Stomach smooth muscle (tissue), 2 donors: ENCODE data around the gene SSU72.

Experiments used
- H3K27ac ChIP-seq: one replicate; pipeline ENCODE4 v1.7.0; 2013; ENCODE audit warnings: mild to moderate bottlenecking, low read length, inconsistent platforms
- H3K27me3 ChIP-seq, 2 donors: one replicate each; pipeline ENCODE4 v1.7.0; 2013; ENCODE audit warnings: low read length in 2 of 2; ENCODE audit not compliant: insufficient read depth in 2 of 2, control insufficient read depth in 1 of 2
- H3K36me3 ChIP-seq, 2 donors: one replicate each; pipeline ENCODE4 v1.7.0; 2013; ENCODE audit warnings: low read length in 2 of 2; ENCODE audit not compliant: control insufficient read depth in 2 of 2, insufficient read depth in 2 of 2
- H3K4me1 ChIP-seq: one replicate; pipeline ENCODE4 v1.7.0; 2013; ENCODE audit warnings: low read length; ENCODE audit not compliant: control insufficient read depth, insufficient read depth
- H3K4me3 ChIP-seq, 2 donors: one replicate each; pipeline ENCODE4 v1.7.0; 2013; ENCODE audit warnings: low read length in 2 of 2
- H3K9ac ChIP-seq, 2 donors: one replicate each; pipeline ENCODE4 v1.7.0; 2013; ENCODE audit warnings: low read length in 2 of 2, mild to moderate bottlenecking in 1 of 2
- H3K9me3 ChIP-seq, 2 donors: one replicate each; pipeline ENCODE4 v1.7.0; 2013; ENCODE audit warnings: low read length in 2 of 2; ENCODE audit not compliant: control insufficient read depth in 2 of 2
- donor health status: healthy.
- donor health status: Pancreatic carcinoma.

SSU72 gene

DNA sequence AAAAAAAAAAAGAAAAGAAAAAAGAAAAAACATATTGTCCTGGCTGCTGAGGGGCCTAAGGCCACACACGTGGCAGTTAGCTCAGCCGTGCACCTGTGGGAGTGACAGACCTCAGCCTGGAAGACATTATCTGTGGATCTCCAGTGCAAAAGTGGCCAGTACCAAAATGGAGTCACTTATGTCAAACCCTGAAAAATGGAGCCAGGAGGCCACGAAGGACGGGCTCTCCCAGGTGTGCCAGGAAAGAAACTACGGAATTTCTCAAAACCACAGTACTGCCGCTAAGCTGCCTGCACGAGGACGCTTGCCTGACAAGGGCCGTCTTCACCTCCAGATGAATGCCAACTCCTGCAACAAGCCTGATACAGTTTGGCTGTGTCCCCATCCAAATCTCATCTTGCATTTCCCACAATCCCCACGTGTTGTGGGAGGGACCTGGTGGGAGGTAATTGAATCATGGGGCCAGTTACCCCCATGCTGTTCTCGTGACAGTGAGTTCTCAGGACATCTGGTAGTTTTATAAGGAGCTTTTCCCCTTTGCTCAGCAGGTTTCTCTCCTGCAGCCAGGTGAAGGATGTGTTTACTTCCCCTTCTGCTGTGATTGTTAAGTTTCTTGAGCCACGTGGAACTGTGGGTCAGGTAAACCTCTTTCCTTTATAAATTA, 35.3 kb upstream of the SSU72 start:
- Histone ChIP-seq H3K27me3 (peaks cover 0 to under 1% of the 10 kb centered on the region in 2 donors), H3K36me3 (no peaks in the 10 kb centered on the region), H3K27ac (no peak overlapping the region), H3K9ac (no peak overlapping the region), H3K4me1 (peaks cover 15% of the 10 kb centered on the region), H3K4me3 (no peak overlapping the region), H3K9me3 (no peaks in the 10 kb centered on the region)

DNA sequence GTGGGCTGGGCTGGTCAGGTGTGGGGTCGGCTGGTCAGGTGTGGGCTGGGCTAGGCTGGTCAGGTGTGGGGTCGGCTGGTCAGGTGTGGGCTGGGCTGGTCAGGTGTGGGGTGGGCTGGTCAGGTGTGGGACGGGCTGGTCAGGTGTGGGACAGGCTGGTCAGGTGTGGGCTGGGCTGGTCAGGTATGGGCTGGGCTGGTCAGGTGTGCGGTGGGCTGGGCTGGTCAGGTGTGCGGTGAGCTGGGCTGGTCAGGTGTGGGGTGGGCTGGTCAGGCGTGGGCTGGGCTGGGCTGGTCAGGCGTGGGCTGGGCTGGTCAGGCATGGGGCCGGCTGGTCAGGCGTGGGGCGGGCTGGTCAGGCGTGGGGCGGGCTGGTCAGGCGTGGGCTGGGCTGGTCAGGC, 31.6 kb upstream of the SSU72 start:
- Histone ChIP-seq H3K4me3 (no peak overlapping the region), H3K9me3 (no peaks in the 10 kb centered on the region), H3K9ac (no peak overlapping the region), H3K27ac (no peak overlapping the region), H3K4me1 (no peaks in the 10 kb centered on the region), H3K27me3 (peaks cover 16 to 18% of the 10 kb centered on the region in 2 donors), H3K36me3 (no peaks in the 10 kb centered on the region)

DNA sequence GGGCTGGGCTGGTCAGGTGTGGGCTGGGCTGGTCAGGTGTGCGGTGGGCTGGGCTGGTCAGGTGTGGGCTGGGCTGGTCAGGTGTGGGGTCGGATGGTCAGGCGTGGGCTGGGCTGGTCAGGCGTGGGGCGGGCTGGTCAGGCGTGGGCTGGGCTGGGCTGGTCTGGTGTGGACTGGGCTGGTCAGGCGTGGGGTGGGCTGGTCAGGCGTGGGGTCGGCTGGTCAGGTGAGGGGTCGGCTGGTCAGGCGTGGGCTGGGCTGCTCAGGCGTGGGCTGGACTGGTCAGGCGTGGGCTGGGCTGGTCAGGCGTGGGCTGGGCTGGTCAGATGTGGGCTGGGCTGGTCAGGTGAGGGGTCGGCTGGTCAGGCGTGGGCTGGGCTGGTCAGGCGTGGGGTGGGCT, 31.1 kb upstream of the SSU72 start:
- H3K4me3 ChIP-seq: no peak overlapping the region
- peaks cover 21 to 22% of the 10 kb centered on the region in 2 donors for H3K27me3 ChIP-seq
- H3K9me3 ChIP-seq: no peaks in the 10 kb centered on the region
- H3K36me3 ChIP-seq: no peaks in the 10 kb centered on the region
- no peak overlapping the region for H3K9ac ChIP-seq
- H3K27ac ChIP-seq: no peak overlapping the region
- peaks cover 3% of the 10 kb centered on the region for H3K4me1 ChIP-seq

DNA sequence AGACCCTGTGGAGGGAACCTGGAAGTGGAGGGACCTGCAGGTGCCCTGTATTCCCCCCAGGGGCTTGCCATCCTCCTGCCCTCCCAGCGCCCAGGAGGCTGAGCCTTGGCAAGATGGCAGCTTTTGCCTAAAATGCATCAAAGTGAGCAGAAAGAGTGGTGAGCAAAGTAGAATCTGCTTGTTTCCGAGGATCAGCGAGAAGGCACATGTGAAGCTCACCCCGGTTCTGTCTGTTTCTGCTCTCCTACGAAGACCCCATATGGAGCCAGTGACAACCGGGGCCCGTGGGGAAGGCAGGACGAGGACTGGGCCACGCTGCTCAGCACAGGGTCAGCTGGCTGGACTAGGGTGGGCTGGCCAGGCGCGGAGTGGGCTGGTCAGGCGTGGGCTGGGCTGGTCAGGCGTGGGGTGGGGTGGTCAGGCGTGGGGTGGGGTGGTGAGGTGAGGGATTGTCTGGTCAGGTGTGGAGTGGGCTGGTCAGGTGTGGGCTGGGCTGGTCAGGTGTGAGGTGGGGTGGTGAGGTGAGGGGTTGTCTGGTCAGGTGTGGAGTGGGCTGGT, 30.4 kb upstream of the SSU72 start:
- peaks cover 26 to 27% of the 10 kb centered on the region in 2 donors for H3K27me3 ChIP-seq
- H3K36me3 ChIP-seq: no peaks in the 10 kb centered on the region
- H3K4me1 ChIP-seq: peaks cover 9% of the 10 kb centered on the region
- H3K4me3 ChIP-seq: no peak overlapping the region
- no peaks in the 10 kb centered on the region for H3K9me3 ChIP-seq
- H3K9ac ChIP-seq: no peak overlapping the region
- no peak overlapping the region for H3K27ac ChIP-seq

DNA sequence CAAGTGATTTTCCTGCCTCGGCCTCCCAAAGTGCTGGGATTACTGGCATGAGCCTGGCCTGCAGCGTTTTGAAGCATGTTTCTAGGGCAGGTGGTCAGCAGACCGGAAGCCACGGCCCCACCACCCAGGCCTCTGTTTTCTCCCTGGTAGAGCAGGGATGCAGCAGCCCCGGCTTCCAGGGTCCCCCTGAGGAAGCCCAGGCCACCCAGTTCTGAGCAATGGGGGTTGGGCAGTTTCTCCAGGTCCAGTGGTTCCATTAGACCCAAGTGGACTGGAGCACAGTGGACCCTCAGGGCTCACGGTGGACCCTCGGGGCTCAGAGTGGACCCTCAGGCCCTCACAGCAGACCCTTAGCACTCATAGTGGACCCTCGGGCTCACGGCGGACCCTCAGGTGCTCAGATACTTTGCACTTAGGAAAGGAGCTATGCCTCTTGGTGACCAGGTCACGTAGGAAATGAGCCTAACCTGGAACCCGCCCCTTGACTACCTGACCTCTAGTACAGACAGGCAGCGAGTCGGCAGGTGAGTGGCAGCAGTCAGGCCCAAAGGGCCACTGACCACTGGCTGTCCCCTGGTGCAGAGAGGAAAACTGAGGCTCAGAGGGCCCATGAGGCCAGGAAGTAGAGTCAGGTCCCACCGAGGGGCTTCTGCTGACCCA, 29.8 kb upstream of the SSU72 start:
- Histone ChIP-seq H3K9ac (no peak overlapping the region), H3K4me1 (peaks cover 9% of the 10 kb centered on the region), H3K27ac (no peak overlapping the region), H3K9me3 (no peaks in the 10 kb centered on the region), H3K36me3 (no peaks in the 10 kb centered on the region), H3K27me3 (peaks cover 26 to 27% of the 10 kb centered on the region in 2 donors), H3K4me3 (no peak overlapping the region)

DNA sequence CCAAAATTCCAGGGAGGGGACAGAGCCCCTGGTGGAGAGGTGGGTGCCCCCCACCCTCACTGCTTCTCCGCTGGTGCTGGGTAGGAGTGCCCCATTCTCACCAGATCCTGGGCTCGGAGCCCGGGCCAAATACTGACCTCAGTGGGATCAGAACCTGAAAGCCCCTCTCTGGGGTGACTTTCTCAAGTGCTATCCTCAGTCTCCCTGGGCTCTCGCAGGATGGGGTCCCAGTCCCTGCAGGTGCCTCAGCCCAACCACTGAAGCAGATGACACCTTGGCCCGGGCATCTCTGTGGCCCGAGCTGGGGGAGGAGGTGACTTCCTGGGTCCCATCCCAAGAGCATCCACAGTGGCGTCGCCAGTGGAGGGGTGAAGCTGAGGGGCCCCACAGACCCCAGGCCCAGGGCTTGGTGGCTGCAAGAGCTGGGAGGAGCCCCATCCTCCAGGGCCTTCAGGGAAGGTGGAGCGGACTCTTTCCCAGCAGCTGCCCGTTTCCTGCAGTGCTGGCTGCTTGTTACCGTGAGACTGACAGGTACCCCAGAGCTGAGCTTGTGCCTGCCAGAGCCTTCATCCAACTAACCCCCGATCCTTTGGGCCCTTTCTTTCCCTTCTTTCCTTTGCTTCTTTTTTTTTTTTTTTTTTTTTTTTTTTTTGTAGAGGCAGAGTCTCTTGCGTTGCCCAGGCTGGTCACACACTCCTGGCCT, 29.2 kb upstream of the SSU72 start:
- no peaks in the 10 kb centered on the region for H3K36me3 ChIP-seq
- H3K4me3 ChIP-seq: no peak overlapping the region
- peaks cover 30 to 33% of the 10 kb centered on the region in 2 donors for H3K27me3 ChIP-seq
- H3K9ac ChIP-seq: no peak overlapping the region
- H3K4me1 ChIP-seq: peaks cover 16% of the 10 kb centered on the region
- H3K9me3 ChIP-seq: no peaks in the 10 kb centered on the region
- H3K27ac ChIP-seq: no peak overlapping the region

DNA sequence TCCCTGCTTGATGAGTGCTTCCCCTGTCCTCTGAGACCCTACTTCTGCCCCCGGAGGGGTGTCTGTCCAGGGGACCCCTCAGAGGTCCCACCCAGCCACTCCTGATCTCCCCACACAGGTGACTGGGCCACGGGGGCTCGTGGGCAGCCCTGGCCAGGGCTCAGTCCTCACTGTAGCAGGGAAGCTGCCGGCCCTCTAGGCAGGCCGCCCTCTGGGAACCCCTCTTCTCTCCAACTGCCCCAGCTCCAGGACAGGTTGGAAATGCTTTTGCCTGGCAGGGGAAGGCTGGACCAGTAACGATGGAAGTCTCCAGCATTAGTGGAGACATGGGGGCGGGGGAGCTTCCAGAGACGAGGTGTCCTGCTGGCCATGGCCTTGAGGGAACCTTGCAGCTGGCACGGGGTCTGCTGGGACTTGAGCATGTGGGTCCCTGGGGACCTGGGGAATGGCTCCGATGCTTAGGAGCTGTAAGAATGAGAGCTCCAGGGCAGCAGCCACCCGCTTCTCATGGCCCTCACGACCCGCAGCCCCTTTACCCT, 28.4 kb upstream of the SSU72 start:
- Histone ChIP-seq H3K4me1 (peaks cover 17% of the 10 kb centered on the region), H3K36me3 (no peaks in the 10 kb centered on the region), H3K9me3 (no peaks in the 10 kb centered on the region), H3K27ac (no peak overlapping the region), H3K9ac (no peak overlapping the region), H3K4me3 (no peak overlapping the region), H3K27me3 (peaks cover 37 to 41% of the 10 kb centered on the region in 2 donors)

DNA sequence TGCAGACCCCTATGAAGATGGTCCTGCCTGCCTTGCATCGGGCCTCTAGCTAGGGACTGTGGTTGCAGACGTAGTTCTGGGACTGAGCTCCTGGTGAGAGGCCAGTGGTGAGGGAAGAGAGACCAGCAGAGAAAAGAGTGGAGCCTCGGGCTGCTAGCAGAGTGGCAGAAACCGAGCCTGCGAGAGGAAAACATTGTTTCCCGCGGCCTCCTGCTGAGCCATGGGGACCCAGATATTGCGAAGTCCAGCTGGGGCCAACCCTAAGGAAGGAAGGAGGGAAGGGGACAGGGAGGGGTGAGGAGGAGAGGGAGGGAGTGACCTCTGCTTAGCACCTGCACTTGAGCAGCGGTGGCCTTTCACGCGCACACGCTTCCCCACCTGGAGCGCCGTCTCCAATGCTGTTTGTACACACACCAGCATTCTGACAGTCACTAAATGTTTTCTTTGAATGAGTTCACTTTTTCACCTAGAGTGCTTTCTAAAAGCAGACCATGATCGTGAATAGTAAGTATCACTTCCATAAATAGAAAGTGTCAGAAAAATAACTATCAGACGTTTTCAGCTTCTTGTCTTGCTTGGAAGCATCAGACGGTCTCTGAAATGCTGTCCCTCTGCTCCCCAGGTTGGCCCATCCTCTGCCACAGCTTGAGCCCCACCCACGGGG, 27.8 kb upstream of the SSU72 start:
- Histone ChIP-seq H3K27ac (no peak overlapping the region), H3K4me1 (peaks cover 20% of the 10 kb centered on the region), H3K9ac (no peak overlapping the region), H3K9me3 (no peaks in the 10 kb centered on the region), H3K4me3 (no peak overlapping the region), H3K36me3 (no peaks in the 10 kb centered on the region), H3K27me3 (peaks cover 43 to 47% of the 10 kb centered on the region in 2 donors)

DNA sequence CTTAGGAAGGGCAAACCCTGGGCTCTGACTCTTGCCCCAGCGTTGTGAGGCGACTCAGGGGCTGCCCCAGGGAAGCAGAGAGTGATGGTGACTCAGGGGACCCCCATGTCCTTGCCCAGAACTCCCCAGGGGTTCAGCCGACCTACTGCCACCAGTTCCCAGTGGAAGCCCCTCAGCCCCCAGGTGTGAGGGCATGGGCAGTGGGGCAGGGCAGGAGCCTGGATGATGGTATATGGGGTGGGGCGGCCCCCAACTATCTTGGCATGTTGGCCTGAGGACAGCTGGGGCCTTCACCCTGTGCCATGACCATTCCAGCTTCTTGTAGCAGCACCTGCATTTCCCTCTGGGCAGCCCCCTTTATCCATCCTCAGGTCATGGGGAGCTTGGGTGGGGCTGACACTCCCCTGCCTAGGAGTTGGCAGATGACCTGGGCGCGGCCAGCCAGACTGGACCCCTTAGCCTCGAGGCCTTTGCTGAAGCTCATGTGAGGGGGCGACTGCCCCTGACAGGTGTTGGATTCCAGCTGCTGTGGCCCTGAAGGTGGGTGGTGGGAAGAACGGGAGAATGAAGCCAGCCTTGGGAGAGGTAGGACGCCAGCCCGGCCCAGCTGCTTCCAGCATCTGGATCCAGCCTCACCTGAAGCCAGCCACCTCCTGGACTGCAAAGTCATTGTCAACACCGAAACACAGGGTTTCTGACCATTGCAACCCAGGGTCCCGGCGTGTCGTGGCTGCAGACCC, 27.1 kb upstream of the SSU72 start:
- Histone ChIP-seq H3K9me3 (no peaks in the 10 kb centered on the region), H3K27ac (no peak overlapping the region), H3K4me3 (no peak overlapping the region), H3K36me3 (no peaks in the 10 kb centered on the region), H3K27me3 (peaks cover 47 to 51% of the 10 kb centered on the region in 2 donors), H3K4me1 (peaks cover 21% of the 10 kb centered on the region), H3K9ac (no peak overlapping the region)
